GM19351 (cell line): Measurements from ENCODE around the gene SEC16A.

Experiments
- ATAC-seq: cut with Tn5 transposase; IDR thresholded peaks from one replicate; pipeline ENCODE4 v1.9.1; 2021; ENCODE audit warnings: mild to moderate bottlenecking, moderate library complexity; ENCODE audit not compliant: unreplicated experiment

The SEC16A gene

GRCh38 chr9:136403538-136403914, 79.3 kb downstream of the SEC16A start:
- no peak for ATAC-seq

DNA sequence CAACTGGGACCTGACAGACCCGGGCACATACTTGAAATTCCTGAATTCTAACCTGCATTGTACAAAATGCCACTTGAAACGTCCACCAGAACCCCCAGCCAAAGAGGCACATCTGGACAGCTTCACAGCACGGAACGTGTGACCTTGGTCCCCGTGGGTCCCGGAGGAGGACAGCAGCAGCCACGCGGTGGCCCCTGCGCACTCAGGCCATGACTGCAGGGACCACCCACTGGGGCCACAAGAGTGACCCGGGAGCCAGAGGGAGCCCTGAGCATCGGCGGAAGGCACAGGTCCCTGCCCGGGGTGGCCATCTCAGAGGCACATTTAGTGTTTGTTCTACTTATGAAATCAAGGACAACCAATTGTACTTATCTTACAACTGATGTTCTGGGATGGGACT, 80.8 kb downstream of the SEC16A start:
- ATAC-seq = no peak

DNA sequence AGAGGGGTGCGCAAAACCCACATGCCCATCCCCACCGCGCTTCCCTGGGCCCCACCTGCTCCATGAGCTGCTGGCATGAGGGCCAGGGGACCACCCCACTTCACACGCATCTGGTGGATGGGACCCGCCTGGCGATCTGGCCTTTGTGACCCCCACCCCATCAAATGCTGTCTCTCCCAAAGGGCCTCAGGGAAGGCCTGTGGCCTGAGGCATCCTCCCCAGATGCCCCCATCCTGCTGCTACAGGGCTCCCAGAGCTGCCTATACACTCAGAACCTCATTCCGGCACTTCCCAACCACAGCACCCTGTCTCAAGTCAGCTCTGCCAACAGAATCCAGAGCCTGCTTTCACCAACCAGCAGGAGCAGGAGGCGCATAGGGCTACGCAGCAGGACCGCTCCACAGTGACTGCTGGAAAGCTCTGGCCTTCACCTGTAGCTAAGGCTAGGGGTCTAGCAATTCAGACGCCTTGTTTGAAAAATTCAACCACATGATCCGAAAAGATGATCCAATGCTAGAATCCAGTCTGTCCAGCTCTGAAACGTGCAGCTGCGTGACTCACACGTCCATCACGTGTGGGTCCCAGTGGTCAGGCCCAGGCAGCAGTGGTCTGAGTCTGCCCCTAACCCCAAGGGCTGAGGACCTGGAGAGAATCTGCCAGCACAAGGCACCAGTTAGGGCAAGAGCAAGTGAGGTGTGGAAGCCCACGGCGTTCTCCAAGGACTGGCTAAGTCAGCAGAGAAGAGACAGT, 81.5 kb downstream of the SEC16A start:
- no peak for ATAC-seq

DNA sequence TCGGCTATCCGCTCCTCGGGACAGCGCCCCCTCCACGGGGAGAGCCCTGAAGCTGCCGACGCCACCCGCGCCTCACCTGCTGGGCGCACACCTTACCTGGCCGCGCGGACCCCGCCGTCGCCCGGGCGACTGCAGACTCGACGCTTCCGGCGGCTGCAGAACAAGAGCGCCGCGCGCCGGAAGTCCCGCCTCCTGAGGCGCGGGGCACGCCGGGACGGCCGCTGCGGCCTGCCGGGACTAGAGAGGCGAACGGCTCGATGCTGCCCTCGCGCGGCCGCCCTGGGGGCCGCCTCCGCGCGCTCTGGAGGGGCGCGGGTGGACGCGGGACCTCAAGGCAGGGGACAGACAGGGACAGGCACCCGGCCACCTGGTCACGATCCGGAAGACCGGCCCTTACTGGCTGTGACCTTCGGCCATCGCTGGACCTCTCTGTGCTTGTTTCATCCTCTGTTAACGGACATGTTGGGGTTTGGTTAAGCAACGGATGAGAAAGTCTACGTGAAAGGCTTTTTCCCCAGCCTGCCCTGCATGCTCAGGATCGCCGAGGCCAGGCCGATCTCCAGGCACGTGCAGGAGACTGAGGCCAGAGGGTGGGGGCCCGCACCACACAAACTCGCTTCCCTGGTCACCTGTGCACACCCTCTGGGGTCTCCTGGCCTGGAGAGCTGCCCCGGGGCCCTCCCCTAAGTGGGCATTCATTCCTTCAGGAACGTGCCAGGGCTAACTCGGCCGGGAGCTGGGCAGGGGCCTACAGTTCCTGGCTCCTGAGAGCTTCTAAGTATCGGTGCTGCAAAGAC, 82.6 kb downstream of the SEC16A start, which contains the start of gene SNAPC4:
Gene SNAPC4 (minus strand): TSS at position 133 of the 797 bp plus-strand sequence. CDS start 1,742 bp downstream, outside the sequence.
- ATAC-seq = peak; percentile 77

- ATAC-seq = no peak
These were observed 83.4 kb downstream of the SEC16A start for GRCh38 chr9:136399176-136400037.

DNA sequence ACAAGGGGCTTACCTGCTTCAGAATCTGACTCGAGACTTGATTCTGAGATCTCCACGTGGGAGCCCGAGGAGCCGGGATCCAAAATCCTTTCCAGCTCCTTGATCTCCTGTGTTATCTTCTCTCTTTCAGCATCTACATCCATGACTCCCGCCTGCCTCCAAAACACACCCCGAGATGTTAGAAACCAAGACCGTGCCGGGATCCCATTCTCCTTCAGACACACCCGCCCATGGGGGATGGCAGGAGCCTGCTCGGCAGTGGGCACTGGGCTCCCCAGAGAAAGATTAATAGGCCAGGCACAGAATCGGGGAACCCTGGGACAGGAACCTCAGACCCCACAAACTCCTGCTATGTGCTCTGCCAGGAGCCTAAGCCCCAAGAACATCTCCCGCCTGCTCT, 84.6 kb downstream of the SEC16A start:
- no peak for ATAC-seq

DNA sequence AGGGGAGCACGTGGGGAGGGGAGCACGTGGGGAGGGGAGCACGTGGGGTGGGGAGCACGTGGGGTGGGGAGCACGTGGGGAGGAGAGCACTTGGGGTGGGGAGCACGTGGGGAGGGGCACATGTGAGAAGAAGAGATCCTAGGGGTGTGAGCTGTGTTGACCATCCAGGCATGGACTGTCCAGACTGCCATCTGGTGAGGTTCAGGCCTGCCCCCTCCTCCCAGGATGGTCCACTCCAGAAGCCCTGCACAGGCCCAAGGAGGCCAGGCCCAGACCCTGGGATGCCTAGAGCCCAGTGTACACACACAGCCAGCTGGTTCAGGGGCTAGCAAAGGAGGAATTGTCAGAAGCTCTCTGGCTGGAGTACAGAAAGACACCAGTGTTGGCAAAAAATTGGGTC, 85.2 kb downstream of the SEC16A start:
- no peak for ATAC-seq

DNA sequence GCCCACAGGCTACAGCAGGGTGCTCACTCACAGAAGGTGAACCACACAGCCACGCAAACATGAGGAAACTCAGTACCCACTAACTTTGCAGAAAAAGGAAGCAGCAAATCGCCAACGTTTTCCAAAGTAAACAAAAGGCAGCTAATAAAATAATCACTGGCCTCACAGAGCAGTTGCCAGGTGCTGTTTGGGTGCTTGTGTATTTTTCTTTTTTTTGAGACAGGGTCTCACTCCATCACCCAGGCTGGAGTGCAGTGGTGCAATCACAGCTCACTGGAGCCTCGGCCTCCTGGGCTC, 86.7 kb downstream of the SEC16A start:
- ATAC-seq = no peak

DNA sequence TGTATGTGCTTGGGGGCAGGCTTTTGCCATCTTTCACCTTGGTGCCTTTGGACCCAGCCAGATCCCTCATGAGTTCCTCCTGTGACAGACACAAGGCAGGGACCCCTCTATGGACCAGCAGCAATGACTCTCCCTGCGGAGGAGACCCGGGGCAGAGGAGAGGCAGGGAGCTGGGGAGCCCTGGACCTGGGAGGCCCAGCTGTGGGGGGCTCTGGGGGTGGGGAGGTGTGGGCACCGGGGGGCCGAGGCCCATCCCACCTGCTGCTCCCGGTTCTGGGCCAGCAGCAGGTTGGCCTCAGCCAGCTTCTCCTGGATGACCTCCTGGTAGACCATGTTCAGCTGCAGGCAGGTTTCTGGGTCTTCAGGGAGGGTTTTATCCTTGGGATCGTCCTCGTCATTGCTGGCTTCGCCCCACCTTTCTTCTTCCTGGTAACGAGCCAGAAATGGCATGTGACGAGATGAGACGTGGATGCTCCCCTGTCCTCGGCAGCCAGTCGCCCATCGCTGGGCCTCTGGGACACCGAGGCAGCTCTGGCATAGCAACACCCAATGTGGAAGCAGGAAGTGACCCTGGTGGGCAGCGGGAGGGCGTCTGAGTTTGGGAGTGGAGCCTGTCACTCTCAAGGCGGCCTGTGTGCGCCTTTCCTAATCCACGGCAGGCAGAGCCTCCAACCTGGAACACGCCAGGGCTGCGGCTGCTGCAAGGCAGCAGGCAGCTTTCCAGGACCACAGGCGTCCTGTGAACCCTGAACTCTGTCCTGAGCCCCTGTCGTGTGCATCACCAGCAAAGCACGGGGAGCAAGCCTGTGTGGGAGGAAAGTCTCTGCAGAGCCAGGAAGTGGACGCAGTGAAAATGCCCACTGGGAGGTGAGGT, 87.3 kb downstream of the SEC16A start:
- ATAC-seq = no peak

DNA sequence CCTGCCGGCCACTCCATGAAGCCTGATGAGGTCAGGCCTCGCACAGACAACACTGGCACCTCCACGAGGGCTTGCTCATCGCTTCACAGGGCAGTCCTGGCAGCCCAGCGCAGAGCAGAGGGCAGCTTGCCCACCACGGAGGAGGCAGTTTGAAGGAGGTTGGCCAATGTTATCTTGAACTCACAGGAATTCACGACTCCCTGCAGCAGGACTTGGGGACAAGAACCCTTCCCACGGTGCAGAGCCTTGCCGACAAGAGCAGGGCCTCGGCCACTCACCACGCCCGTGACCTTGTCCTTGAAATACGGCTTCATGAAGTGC, 87.9 kb downstream of the SEC16A start:
- no peak for ATAC-seq

DNA sequence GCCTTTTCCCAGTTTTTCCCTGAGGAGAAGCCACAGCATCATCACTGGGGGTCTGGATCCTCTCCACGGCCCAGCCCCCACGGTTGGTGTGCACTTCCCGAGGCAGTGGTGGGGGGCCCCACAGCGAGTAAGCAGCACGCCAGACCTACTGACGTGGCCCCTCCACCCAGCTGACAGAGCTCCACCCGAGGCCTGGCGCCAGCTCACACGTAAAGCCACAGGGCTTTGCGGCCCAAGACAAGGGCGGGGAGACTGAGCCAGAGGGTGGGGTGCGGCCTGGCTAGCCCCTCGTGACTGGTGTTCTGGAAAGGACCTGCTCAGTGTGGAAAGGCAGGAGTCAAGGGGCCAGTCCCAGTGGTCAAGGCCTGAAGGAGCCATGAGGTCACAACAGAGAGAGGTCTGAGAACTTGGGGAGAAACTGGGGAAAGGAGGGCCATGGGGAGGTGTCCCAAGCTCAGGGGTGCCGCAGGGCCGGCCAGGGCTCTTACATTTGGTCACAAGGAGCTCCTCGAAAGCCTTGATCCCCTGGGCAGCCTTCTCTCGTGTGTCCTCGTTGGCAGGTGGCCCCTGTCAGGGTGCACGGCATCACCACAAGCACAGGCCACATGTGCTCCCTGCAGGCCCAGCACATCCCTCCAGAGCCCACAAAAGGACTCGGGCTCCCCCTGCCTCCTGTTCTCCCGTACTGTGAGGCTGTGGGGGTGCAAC, 88.4 kb downstream of the SEC16A start:
- ATAC-seq = no peak

DNA sequence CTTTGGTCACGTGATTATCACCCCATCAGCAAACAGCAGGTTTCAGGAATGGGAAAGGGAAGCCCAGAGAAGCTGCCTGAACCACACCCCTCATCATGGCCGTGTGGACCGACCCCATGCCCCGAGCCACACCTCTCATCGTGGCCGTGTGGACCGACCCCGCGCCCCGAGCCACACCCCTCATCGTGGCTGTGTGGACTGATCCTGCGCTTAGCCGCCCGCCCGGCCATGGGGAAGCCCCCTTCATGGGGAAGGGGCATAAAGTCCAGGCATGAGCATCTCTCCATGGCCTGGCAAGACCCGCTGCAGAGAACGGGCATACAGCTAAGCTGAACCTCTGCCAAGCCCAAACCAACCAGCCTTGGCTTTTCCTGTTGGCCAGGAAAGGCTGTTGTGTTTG, 89.3 kb downstream of the SEC16A start:
- ATAC-seq = no peak

GRCh38 chr9:136392538-136393449, 90.0 kb downstream of the SEC16A start:
- no peak for ATAC-seq

DNA sequence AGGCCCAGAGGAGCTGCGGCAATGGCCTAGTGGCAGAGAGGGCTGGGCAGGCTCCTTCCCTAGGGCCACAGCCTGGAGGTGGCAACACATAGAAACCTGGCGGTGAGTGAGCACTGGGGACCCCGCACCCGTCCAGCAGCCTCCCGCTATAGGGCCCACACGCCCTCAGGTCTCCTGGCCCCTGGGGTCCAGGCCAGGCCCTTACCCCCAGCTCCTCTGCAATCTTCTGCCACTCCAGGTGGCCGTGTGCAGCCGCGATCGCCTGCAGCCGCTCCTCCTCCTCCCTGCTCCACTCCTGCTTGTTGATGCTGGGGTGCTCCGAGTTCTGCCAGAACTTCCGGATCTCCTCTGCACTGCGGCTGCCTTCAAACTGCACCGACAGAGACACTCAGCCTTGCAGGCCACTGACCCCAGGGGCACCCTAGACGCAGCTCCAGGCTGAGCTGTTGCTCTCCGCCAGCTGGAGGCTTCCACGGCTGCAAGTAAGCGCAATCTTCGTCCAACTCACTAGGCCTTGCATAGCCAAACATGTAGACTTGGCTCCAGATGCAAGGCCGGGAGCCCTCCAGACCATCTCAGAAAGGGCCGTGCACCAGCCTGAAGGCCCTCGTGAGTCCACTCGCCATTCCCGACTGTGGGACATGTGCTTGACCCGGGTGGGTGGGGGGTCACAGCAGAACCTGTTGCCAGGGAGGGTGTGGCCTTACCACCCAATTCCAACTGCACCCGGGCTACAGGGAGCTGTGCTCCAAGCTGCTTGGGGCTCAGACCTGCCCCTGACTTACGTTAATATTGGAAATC, 90.9 kb downstream of the SEC16A start:
- ATAC-seq = no peak
